AG09319 (cell line): ENCODE measurements around the gene CAPN12.
"Not testable (repeated sequence)": the region's sequence is repeated elsewhere in the genome, so short reads cannot be mapped to it uniquely, and the experiment has no call there.

Source experiments
- DNase-seq: peaks from one replicate; pipeline ENCODE4 v3.0.0-alpha.2; 2010; ENCODE audit warnings: low read depth; ENCODE audit errors: extremely low read depth
- TF ChIP-seq, protein P1 (sequence below): IDR thresholded peaks from 2 replicates; pipeline ENCODE4 v1.5.1; 2011; ENCODE audit warnings: low read depth, mild to moderate bottlenecking, inconsistent platforms, low read length, moderate library complexity

Gene CAPN12

GRCh38 chr19:38763795-38764220, 19.5 kb upstream of the CAPN12 start:
- TF ChIP-seq, protein P1, sequence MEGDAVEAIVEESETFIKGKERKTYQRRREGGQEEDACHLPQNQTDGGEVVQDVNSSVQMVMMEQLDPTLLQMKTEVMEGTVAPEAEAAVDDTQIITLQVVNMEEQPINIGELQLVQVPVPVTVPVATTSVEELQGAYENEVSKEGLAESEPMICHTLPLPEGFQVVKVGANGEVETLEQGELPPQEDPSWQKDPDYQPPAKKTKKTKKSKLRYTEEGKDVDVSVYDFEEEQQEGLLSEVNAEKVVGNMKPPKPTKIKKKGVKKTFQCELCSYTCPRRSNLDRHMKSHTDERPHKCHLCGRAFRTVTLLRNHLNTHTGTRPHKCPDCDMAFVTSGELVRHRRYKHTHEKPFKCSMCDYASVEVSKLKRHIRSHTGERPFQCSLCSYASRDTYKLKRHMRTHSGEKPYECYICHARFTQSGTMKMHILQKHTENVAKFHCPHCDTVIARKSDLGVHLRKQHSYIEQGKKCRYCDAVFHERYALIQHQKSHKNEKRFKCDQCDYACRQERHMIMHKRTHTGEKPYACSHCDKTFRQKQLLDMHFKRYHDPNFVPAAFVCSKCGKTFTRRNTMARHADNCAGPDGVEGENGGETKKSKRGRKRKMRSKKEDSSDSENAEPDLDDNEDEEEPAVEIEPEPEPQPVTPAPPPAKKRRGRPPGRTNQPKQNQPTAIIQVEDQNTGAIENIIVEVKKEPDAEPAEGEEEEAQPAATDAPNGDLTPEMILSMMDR = no peak
- no peak for DNase-seq

- not testable (repeated sequence) for DNase-seq
Observed at GRCh38 chr19:38761884-38762389, 17.7 kb upstream of the CAPN12 start.

DNA sequence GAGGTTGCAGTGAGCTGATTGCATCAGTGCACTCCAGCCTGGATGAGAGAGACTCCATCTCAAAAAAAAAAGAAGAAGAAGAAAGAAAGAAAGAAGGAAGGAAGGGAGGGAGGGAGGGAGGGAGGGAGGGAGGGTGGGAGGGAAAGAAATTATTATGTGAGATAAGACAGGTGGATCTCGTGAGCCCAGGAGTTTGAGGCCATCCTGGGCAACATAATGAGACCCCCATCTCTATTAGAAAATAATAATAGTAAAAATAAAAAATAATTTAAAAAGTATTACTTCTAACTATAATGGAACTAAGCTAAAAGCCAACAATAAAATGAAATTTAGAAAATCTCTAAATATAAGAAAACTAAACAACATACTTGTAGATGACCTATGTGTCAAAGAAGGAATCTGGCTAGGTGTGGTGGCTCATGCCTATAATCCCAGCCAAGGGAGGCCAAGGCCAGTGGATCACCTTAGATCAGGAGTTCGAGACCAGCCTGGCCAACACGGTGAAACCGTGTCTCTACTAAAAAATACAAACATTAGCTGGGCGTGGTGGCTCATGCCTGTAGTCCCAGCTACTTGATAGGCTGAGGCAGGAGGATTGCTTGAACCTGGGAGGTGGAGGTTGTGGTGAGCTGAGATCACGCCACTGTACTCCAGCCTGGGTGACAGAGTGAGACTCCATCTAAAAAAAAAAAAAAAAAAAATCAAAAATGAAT, 16.7 kb upstream of the CAPN12 start:
- DNase-seq = not testable (repeated sequence)

GRCh38 chr19:38759590-38760003, 15.3 kb upstream of the CAPN12 start:
- DNase-seq = no peak
- TF ChIP-seq, protein P1 = no peak

DNA sequence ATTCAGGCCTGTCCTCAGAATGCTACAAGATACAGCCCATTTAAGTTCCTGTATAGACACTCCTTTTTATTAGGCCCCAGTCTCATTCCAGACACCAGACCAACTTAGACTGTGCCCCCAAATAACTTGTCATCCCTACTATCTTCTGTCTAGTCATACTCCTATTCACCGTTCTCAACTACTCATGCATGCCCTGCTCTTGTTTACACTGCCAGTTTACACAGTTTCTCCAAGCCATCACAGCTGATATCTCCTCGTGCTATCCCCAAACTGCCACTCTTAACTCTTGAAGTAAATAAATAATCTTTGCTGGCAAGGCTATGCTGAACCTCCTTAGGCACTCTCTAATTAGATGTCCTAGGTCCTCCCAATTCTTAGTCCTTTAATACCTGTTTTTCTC, 9.9 kb upstream of the CAPN12 start:
- DNase-seq = not testable (repeated sequence)

DNA sequence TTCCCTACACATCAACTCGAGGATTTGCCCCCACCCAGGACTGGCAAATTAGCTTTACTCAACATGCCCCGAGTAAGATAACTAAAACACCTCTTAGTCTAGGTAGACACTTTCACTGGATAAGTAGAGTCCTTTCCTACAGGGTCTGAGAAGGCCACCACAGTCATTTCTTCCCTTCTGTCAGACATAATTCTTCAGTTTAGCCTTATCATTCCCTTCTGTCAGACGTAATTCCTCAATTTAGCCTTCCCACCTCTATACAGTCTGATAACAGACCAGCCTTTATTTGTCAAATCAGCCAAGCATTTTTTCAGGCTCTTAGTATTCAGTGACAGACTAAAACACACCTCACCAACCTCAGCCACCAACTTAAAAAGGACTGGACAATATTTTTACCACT, 9.5 kb upstream of the CAPN12 start:
- not testable (repeated sequence) for DNase-seq

- TF ChIP-seq, protein P1 = no peak
- DNase-seq = no peak
Observed at GRCh38 chr19:38745316-38745715, 1.0 kb upstream of the CAPN12 start.

DNA sequence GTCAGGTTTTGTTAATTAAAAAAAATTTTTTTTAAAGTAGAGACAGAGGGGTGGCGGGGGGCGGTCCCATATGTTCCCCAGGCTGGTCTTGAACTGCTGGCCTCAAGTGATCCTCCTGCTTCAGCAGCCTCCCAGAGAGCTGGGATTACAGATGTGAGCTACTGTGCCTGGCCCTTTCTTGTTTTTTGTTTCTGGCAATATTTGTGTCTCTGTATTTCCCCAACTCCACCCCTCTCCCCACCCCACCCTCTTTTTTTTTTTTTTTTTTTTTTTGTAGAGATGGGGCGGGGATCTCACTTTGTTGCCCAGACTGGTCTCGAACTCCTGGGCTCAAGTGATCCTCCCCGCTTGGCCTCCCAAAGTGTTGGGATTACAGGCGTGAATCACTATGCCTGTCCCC, 600 bp upstream of the CAPN12 start:
- TF ChIP-seq, protein P1 = no peak
- DNase-seq = no peak

GRCh38 chr19:38743394-38744297, 628 bp downstream of the CAPN12 start:
- TF ChIP-seq, protein P1 = no peak
- no peak for DNase-seq
